ENCODE results near the gene PDGFRB. TPM values are rescaled to one million over a fixed set of nuclear protein-coding genes. Genes with fewer than 3 reads are reported as not detected.
"Not testable (repeated sequence)": the region's sequence is repeated elsewhere in the genome, so short reads cannot be mapped to it uniquely, and the experiment has no call there.

PDGFRB gene
- total RNA-seq, 3 donors from 2014 or later: 53.7 to 243 (median 146) TPM

DNA sequence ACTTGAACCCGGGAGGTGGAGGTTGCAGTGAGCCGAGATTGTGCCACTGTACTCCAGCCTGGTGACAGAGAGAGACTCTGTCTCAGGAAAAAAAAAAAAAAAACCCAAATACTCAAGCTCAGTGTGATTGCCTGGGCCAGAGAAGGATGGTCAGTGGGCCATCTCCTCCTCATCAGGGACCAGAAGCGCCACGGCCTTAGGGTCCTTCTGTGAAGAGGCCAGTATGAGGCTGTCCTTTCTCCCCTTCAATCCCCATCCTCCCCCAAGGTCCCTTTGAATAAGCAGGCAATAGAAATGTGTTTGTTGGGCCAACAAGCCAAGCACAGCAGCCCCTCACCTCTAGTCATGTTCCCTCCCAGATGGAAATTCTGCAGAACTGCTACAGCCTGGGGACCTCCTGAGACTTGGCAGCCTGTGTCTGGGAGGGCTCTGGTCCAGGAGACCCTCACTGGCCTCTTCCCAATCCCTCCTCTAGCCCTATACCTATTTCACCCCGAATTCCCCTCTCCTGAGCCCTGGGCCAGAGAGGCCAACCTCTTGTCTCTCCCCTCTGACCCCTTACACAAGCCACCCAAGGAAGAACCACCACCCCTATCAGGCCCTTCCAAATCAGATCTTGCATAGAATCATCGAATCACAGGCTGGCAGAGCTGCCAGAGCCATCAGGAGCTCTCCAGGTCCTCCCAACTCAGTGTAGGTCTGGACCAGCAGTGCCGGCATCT is 70.3 kb downstream of the PDGFRB start:
- intact Hi-C loops (cut with DNase I; ENCODE audit: low total_unique reads): no loop called here
- H3K9me3 ChIP-seq: no peaks in the 10 kb centered on the region
- peak overlapping the region; percentile 24 to 41 (median 41) for H3K4me3 ChIP-seq
- H3K36me3 ChIP-seq: no peaks in the 10 kb centered on the region
- TF ChIP-seq POLR2A (IDR thresholded peaks at IDR 0.05): no peak
- TF ChIP-seq CTCF (IDR thresholded peaks at IDR 0.05): no peak
- no peak for TF ChIP-seq POLR2AphosphoS5 (IDR thresholded peaks at IDR 0.05)
- no peaks in the 10 kb centered on the region for H3K27me3 ChIP-seq
- peak in 1 of 2 donors; percentile 6 for DNase-seq (ENCODE audit: low spot score in 2 of 2)
- no peaks in the 10 kb centered on the region for H3K4me1 ChIP-seq
- no peak overlapping the region for H3K27ac ChIP-seq

DNA sequence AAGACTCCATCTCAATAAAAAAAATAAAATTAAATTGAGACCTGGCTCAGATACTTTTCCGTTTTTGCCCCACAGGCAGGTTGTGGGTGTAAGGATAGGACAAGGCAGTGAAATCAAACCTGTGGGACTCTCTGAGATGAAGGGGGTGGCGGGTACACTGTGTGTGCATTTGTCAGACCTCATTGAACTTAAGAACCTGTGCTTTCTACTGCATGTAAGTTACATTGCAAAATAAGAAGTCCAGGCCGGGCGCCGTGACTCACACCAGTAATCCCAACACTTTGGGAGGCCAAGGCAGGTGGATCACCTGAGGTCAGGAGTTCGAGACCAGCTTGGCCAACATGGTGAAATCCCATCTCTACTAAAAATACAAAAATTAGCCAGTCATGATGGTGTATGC is 70.9 kb downstream of the PDGFRB start:
- H3K9me3 ChIP-seq; H3K4me1 ChIP-seq; intact Hi-C loops (cut with DNase I; ENCODE audit: low total_unique reads); H3K27ac ChIP-seq; H3K27me3 ChIP-seq; H3K36me3 ChIP-seq; DNase-seq (ENCODE audit: low spot score in 2 of 2): not testable (repeated sequence)
- H3K4me3 ChIP-seq: peak overlapping the region in 2 of 3 donors; percentile 24 to 41

GRCh38 chr5:150082889-150083288 is 72.8 kb downstream of the PDGFRB start:
- Histone ChIP-seq H3K4me3 (peak overlapping the region in 1 of 3 donors; percentile 23), H3K4me1 (no peaks in the 10 kb centered on the region), H3K36me3 (no peaks in the 10 kb centered on the region), H3K9me3 (no peaks in the 10 kb centered on the region), H3K27me3 (no peaks in the 10 kb centered on the region), H3K27ac (no peak overlapping the region)
- intact Hi-C loops (cut with DNase I; ENCODE audit: low total_unique reads): no loop called here
- TF ChIP-seq POLR2A (IDR thresholded peaks at IDR 0.05) (no peak), CTCF (IDR thresholded peaks at IDR 0.05) (no peak), POLR2AphosphoS5 (IDR thresholded peaks at IDR 0.05) (no peak)
- DNase-seq (ENCODE audit: low spot score in 2 of 2): peak in 1 of 2 donors; percentile 13

- no peak for DNase-seq (ENCODE audit: low spot score in 2 of 2)
- TF ChIP-seq POLR2A (IDR thresholded peaks at IDR 0.05) (no peak), POLR2AphosphoS5 (IDR thresholded peaks at IDR 0.05) (no peak), CTCF (IDR thresholded peaks at IDR 0.05) (no peak)
- H3K36me3 ChIP-seq: no peaks in the 10 kb centered on the region
- H3K9me3 ChIP-seq: no peaks in the 10 kb centered on the region
- no peaks in the 10 kb centered on the region for H3K4me1 ChIP-seq
- H3K27me3 ChIP-seq: no peaks in the 10 kb centered on the region
- no peak overlapping the region for H3K27ac ChIP-seq
- no peak overlapping the region for H3K4me3 ChIP-seq
- intact Hi-C loops (cut with DNase I; ENCODE audit: low total_unique reads): no loop called here
Observed at GRCh38 chr5:150082374-150082773, 73.3 kb downstream of the PDGFRB start.

DNA sequence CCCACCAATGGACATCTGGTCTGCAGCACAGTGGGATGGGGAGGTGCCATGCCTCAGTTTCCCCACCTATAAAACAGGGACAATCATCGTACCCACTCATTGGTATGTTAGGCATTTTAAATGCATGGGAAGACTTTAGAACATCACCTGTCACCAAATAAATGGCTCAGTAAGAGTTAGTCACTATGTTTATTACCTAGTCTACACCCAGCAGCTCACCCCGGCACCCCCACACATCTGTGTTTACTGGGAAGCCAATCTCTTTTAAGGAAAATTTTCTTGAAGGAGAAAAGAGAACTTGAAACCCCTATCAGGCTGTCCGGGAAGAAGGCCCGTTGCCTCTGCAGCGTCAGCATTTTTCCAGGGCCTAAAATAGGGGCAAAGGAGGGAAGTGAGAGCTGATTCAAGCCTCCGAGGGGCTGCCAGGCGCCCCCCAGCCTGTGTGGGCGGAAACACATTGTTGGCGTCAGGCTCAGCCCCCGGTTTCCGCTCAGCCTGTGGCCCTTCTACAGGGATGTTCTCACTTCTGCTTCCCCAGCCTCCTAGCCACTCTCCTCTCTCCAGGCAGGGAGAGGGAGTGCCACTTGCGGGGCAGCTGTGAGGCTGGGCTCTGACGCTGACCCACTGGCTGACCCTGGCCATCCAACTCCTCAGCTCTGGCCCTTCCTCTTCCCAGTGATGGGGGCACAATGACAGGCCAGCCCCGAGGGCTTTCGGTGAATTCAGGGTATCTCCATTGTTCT is 73.9 kb downstream of the PDGFRB start:
- TF ChIP-seq POLR2A (IDR thresholded peaks at IDR 0.05): no peak
- TF ChIP-seq CTCF (IDR thresholded peaks at IDR 0.05): no peak
- TF ChIP-seq POLR2AphosphoS5 (IDR thresholded peaks at IDR 0.05): no peak
- DNase-seq (ENCODE audit: low spot score in 2 of 2): peak in 1 of 2 donors; percentile 27
- intact Hi-C loops (cut with DNase I; ENCODE audit: low total_unique reads): no loop called here
- Histone ChIP-seq H3K4me1 (no peaks in the 10 kb centered on the region), H3K27me3 (no peaks in the 10 kb centered on the region), H3K36me3 (no peaks in the 10 kb centered on the region), H3K9me3 (no peaks in the 10 kb centered on the region), H3K4me3 (peak overlapping the region in 1 of 3 donors; percentile 31), H3K27ac (no peak overlapping the region)

Data from breast epithelium (tissue), 4 donors.